ENCODE results near the gene MKI67.

The MKI67 gene

GRCh38 chr10:128166151-128166550 is 39.9 kb upstream of the MKI67 start:
- TF ChIP-seq CTCF (IDR thresholded peaks at IDR 0.05): no peak

- TF ChIP-seq CTCF (IDR thresholded peaks at IDR 0.05): no peak
Measured at GRCh38 chr10:128165536-128165935, 39.3 kb upstream of the MKI67 start.

- no peak for TF ChIP-seq CTCF (IDR thresholded peaks at IDR 0.05)
Measured at GRCh38 chr10:128163701-128164100, 37.5 kb upstream of the MKI67 start.

GRCh38 chr10:128161031-128161430 is 34.8 kb upstream of the MKI67 start:
- TF ChIP-seq CTCF (IDR thresholded peaks at IDR 0.05): no peak

- TF ChIP-seq CTCF (IDR thresholded peaks at IDR 0.05): no peak
Measured at GRCh38 chr10:128160297-128160711, 34.1 kb upstream of the MKI67 start.

GRCh38 chr10:128158021-128158795 is 32.0 kb upstream of the MKI67 start:
- no peak for TF ChIP-seq CTCF (IDR thresholded peaks at IDR 0.05)

- TF ChIP-seq CTCF (IDR thresholded peaks at IDR 0.05): no peak
Measured at GRCh38 chr10:128156999-128157755, 31.0 kb upstream of the MKI67 start.
